Gastroesophageal sphincter (tissue), 3 donors: ENCODE data around the gene PLEKHG2.

Source experiments
- EP300 ChIP-seq: sonication (generic); formaldehyde crosslinking; IDR thresholded peaks from one replicate; pipeline ENCODE4 v1.6.1; 2017; ENCODE audit warnings: antibody characterized with exemption, mild to moderate bottlenecking
- TF ChIP-seq, protein P1 (sequence below), 4 experiments: fragments of 200-600 bp in 2 of 4; fragments of 450-650 bp in 2 of 4; sonication (generic) in 1 of 4; IDR thresholded peaks; one replicate each; pipeline ENCODE4 v1.5.1; 2017 to 2019; ENCODE audit warnings: antibody characterized with exemption in 4 of 4, mild to moderate bottlenecking in 2 of 4, moderate library complexity in 2 of 4

DNA sequence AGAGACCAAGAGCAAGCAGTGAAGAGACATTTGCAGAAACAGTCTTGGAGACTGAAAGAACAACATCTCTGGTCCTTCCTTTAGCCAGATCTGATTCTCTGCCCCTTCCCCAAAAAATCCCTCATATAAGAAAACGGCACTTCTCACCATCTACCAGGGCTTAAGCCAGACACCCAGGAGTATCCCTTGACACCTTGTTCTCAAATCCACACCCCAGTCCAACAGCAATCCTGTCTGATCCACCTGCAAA is 1.7 kb upstream of the PLEKHG2 start:
- TF ChIP-seq, protein P1, sequence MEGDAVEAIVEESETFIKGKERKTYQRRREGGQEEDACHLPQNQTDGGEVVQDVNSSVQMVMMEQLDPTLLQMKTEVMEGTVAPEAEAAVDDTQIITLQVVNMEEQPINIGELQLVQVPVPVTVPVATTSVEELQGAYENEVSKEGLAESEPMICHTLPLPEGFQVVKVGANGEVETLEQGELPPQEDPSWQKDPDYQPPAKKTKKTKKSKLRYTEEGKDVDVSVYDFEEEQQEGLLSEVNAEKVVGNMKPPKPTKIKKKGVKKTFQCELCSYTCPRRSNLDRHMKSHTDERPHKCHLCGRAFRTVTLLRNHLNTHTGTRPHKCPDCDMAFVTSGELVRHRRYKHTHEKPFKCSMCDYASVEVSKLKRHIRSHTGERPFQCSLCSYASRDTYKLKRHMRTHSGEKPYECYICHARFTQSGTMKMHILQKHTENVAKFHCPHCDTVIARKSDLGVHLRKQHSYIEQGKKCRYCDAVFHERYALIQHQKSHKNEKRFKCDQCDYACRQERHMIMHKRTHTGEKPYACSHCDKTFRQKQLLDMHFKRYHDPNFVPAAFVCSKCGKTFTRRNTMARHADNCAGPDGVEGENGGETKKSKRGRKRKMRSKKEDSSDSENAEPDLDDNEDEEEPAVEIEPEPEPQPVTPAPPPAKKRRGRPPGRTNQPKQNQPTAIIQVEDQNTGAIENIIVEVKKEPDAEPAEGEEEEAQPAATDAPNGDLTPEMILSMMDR (IDR thresholded peaks at IDR 0.05): no peak
- TF ChIP-seq EP300: no peak
